EH (cell line): ENCODE measurements around the gene NUDT5.
"Not testable (repeated sequence)": the region's sequence is repeated elsewhere in the genome, so short reads cannot be mapped to it uniquely, and the experiment has no call there.

Experiments
- DNase-seq: peaks from one replicate; pipeline ENCODE4 v3.0.0-alpha.2; 2015; ENCODE audit warnings: low read depth

NUDT5 gene

GRCh38 chr10:12205082-12205481, 9.4 kb upstream of the NUDT5 start:
- no peak for DNase-seq

- DNase-seq = no peak
Measured at GRCh38 chr10:12202226-12202625, 6.5 kb upstream of the NUDT5 start.

- no peak for DNase-seq
Measured at GRCh38 chr10:12201543-12201942, 5.9 kb upstream of the NUDT5 start.

GRCh38 chr10:12200850-12201249, 5.2 kb upstream of the NUDT5 start:
- DNase-seq = no peak

GRCh38 chr10:12198156-12198555, 2.5 kb upstream of the NUDT5 start:
- no peak for DNase-seq

- DNase-seq = no peak
Measured at GRCh38 chr10:12196531-12197211, 980 bp upstream of the NUDT5 start.

- no peak for DNase-seq
Measured at GRCh38 chr10:12195281-12195602, 449 bp downstream of the NUDT5 start.

- peak; percentile 44 for DNase-seq
Measured at GRCh38 chr10:12194752-12195271, 879 bp downstream of the NUDT5 start.

- DNase-seq = peak; percentile 46
Measured at GRCh38 chr10:12193193-12193592, 2.5 kb downstream of the NUDT5 start.

GRCh38 chr10:12191715-12192114, 4.0 kb downstream of the NUDT5 start:
- no peak for DNase-seq

- DNase-seq = no peak
Measured at GRCh38 chr10:12189426-12189825, 6.3 kb downstream of the NUDT5 start.

GRCh38 chr10:12188656-12189055, 7.0 kb downstream of the NUDT5 start:
- no peak for DNase-seq

- DNase-seq = no peak
Measured at GRCh38 chr10:12187321-12187905, 8.3 kb downstream of the NUDT5 start.

GRCh38 chr10:12186323-12186722, 9.4 kb downstream of the NUDT5 start:
- DNase-seq = no peak

GRCh38 chr10:12184165-12184564, 11.5 kb downstream of the NUDT5 start:
- no peak for DNase-seq

- no peak for DNase-seq
Measured at GRCh38 chr10:12181065-12181775, 14.5 kb downstream of the NUDT5 start.

GRCh38 chr10:12180221-12180974, 15.3 kb downstream of the NUDT5 start:
- no peak for DNase-seq

GRCh38 chr10:12179606-12180170, 16.0 kb downstream of the NUDT5 start:
- DNase-seq = no peak

GRCh38 chr10:12177642-12178041, 18.0 kb downstream of the NUDT5 start:
- no peak for DNase-seq

GRCh38 chr10:12171512-12171911, 24.2 kb downstream of the NUDT5 start:
- DNase-seq = not testable (repeated sequence)

- no peak for DNase-seq
Measured at GRCh38 chr10:12165999-12166775, 29.5 kb downstream of the NUDT5 start.
